HG03439 (cell line): ENCODE data around the gene KLHDC7B.
A peak's percentile ranks its signal among the peaks of the same experiment; 100 is the strongest.

ENCODE experiments used
- ATAC-seq: cut with Tn5 transposase; IDR thresholded peaks from one replicate; pipeline ENCODE4 v1.9.1; 2021; ENCODE audit warnings: mild to moderate bottlenecking, moderate library complexity; ENCODE audit not compliant: unreplicated experiment

KLHDC7B gene

DNA sequence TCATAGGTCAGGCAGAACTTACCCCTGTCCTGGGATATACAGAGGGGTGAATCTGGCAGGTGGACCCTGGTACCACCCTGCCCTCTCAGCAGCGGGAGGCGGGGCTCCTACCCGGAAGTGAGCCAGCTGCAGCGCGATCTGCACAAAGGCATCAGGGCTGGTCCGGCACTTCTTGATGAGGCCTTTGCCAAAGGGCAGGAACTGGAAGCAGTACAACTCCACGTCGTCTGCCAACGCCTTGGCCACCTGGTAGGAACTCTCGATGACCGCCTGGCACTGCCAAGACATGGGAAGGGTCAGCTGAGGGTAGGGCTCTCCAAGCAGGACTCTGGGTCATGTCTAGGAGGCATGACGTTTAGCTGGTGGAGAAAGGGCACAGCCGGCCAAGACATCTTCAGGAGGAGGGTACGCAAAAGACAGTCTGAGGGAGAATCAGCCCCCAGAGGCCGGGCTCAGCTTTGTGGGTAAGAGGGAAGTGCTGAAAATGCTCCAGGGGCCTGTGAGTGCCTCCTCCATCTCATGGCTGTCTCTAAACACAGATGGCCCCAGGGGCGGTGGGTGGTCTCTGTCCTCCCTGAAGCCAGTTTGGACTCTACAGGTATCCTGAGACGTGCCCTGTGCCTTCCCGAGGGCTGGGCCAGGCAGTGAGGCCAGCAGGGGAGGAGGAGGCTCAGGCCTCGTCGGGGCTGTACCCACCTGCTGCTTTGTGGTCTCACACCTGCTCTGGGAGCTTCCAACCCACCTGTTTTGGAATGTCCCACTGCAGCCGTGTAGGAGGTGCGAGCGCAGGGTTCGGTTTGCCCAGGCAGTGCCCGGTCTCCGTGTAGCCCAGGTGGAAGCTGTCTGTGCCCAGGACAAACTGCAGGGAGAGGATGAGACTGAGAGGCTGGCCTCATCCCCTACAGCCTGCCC lies 25.8 kb downstream of the KLHDC7B start:
- ATAC-seq, result no peak

GRCh38 chr22:50572965-50573364 lies 27.3 kb downstream of the KLHDC7B start:
- no peak for ATAC-seq

GRCh38 chr22:50573491-50574382 lies 28.0 kb downstream of the KLHDC7B start:
- ATAC-seq, result no peak

GRCh38 chr22:50574383-50574755 lies 28.7 kb downstream of the KLHDC7B start:
- no peak for ATAC-seq

GRCh38 chr22:50575426-50575941 lies 29.8 kb downstream of the KLHDC7B start:
- no peak for ATAC-seq

DNA sequence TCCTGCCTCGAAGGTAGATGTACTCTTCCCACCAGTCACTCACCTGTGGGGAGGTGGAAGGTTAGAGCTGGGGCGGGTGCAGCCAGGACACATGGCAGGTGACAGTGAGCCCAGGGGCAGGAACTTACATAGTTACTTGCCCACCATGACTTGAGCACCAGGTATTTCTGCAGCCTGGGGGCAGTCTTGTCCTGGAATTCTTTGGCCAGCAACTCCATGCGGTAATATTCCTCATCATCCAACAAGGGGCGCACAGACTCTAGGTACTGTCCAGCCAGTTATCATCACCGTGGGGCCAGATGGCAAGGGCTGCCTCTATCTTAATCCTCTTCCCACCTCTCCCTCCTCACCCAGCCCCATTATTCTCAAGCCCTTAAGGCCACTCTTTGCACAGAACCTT lies 30.4 kb downstream of the KLHDC7B start:
- ATAC-seq, result no peak

DNA sequence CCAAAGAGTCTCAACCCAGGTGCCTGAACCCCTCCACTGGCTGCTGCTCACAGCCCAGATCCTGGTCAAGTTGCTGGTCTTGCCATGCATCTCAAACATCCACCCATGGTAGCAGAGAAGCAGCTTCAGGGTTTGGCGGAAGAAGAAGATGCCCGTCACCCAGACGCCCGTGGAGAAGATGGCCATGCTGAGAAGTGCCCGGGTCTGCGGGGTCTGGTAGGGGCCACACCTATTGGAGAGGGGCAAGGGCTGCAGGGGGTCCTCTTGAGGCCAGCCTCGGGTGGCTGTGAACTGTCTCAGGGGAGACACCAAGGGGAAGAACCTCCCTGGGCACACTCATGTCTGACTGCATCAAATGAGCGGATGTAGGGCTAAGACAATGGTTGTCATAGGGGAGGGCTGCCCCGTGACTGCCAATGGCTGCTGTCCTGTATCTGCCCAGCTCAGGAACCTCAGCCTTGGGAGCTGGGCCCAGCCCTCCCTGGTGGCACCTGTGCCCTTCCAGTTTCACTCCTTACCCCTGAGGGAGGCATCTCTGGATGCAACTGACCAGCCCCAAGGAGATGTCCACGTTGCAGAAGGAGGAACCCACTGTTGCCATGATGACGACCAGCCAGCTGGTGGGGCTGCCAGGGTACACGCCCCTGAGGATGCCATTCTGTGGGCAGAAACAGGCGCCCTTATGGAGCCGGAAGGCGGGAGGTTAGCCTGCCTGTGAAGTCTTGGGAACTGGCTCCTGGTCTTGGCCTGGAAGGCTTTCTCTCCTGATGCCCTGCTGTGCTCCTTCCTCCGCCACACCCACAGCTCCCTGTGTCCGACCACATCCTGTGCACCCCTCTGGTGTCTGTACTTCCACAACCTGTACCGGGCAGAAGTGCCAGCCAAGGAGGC lies 31.4 kb downstream of the KLHDC7B start:
- no peak for ATAC-seq

DNA sequence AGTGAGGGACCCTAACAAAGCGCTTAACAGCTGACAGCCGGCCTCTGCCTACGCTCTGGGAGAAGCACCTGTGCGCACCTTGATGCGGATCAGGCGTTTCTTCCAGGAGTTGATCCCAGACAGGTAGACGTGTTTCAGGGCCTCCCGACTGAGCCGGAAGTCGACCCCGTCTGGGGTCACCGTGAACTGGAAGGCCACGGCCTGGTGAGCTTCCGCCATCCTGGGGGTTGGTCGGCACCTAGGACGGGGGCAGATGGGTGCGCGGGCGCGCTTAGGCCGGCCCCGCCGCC lies 31.9 kb downstream of the KLHDC7B start:
- ATAC-seq, result no peak

DNA sequence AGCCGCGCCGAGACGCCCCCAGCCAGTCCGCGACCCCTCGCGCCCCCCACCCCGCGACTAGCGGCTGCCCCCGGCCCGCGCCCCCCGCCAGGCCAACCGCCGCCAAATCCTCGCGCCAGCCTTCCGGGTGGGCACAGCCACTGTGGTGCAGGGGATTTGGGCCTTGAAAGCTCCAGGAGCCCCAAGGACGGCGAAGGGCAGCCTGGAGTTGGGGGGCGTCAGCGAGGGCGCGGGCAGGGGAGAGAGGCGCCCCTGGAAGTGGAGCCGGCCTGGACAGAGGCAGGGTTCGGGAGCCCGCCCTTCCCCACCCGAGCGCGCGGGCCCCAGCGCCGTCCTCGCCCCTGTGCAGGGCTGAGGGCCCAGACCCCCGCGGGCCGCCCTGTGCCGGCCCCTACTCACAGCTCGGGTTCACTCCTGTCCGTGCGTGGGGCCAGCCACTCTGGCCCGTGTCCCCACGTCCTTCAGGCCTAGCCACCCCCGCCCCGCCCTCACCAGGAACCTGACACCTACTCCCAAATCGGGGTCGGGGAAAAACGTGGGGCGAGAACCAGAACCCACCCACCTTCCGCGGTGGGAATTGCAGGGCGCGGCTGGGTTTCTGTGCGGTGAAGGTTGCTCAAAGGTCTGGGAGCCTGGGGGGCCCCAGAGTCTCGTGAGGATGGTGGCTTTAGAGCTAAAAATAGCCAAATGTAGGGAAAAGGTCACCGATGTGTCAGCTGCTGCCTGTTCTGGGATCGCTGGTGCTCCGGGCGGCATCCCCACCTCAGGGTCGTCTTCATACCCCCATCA lies 32.5 kb downstream of the KLHDC7B start, which contains the start of gene CPT1B:
Gene CPT1B, minus strand, starts transcription at position 441 of the 789 bp plus-strand sequence. CDS start 512 bp downstream, outside the sequence.
- ATAC-seq, result no peak

- no peak for ATAC-seq
Observed at GRCh38 chr22:50578776-50579310, 33.1 kb downstream of the KLHDC7B start.

DNA sequence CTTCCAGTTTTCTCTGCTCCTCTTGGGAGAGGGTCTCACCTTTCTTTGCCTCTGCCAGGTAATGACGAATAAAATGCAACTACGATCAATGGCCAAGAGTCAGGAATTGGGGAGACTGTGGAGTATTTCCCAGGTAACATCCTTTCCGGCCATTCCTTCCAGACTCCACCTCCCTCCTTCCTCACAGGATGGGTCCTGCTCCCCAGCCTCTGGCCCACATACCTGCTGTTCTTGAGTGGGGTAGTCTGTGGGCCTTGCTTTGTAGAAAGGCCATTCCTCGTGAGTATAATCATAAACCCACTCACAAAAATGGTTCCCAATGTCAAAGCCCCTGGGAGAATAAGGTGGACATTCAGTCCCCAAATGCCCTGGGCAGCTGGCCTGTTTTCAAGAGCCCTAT lies 34.1 kb downstream of the KLHDC7B start:
- no peak for ATAC-seq

- no peak for ATAC-seq
Observed at GRCh38 chr22:50581031-50581949, 35.6 kb downstream of the KLHDC7B start.

- ATAC-seq, result no peak
Observed at GRCh38 chr22:50581950-50582492, 36.3 kb downstream of the KLHDC7B start.

GRCh38 chr22:50582493-50583293 lies 37.0 kb downstream of the KLHDC7B start, which contains the start of gene CHKB:
CHKB (minus strand) TSS chr22:50582849; CDS start chr22:50582781, 68 bp downstream.
- ATAC-seq, result peak; percentile 90

DNA sequence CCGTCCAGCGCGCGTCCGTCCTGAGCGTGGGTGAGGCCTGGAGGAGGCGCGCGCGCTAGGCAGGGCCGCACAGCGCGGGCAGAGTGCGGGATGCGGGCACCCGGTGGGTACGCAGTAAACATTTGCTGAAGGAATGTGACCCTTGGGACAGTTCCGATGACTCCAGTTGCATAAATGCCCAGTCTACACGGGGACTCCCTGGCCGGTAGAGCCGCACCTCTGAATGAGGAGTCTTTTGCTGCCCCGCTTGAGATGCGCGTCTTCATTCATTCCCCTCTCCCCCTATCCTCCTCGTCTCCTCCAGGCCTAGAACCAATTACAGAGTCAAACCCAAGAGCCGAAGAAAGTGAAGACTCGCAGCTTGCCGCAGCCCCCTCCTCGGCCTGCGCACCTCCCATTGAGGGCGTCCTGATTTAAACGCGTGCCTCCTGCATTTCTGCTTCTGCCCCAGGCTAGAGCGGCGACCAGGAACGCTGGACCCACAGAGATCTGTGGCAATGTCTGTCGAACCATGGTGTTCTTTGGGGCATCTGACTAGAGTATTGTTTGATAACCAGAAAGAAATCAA lies 37.7 kb downstream of the KLHDC7B start:
- no peak for ATAC-seq

DNA sequence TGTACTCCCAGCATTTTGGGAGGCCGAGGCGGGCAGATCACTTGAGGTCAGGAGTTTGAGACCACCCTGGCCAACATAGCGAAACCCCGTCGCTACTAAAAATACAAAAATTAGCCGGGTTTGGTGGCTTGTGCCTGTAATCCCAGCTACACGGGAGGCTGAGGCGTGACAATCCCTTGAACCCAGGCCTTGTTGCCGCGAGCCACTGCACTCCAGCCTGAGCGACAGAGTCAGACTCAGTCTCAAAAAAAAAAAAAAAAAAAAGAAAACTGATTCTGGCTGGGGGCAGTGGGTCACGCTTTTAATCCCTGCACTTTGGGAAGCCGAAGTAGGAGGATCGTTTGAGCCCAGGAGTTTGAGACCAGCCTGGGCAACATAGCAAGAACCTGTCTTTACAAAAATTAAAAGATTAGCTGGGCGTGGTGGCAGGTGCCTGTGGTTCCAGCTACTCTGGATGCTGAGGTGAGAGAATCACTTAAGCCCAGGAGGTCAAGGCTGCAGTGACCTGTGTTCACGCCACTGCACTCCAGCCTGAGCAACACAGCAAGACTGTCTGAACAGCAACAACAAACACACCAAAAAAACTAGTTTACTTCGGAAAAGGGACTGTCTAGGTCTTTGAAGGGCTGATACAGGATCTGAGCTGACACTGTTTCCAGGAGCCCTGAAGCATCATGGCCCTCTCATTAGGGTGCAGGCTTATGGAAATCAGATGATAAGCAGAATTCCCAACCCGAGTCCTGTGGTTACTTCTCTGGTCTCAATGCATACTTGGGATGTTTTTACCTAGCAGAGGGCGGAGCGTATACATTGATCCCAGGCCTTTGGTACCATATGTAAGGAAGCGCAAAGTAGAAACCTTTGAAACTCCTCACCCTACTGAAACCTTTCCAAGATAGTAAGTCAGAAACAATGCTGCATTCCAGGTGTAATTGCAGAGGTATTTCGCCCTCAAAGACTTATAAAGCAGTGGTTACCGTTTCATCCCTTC lies 38.7 kb downstream of the KLHDC7B start:
- no peak for ATAC-seq
